Transverse colon (tissue), 4 donors: ENCODE data around the gene IGFBP6. TPM values are rescaled to one million over a fixed set of nuclear protein-coding genes. Genes with fewer than 3 reads are reported as not detected.
A peak's percentile ranks its signal among the peaks of the same experiment; 100 is the strongest.

Experiments
- DNase-seq: peaks from one replicate; pipeline ENCODE4 v3.0.0-alpha.2; 2019
- H3K27ac ChIP-seq, 4 donors: fragments of 200-600 bp; sonication (generic); 2 replicates each; pipeline ENCODE4 v1.5.1; 2016 to 2018; ENCODE audit warnings: inconsistent platforms in 4 of 4
- H3K27me3 ChIP-seq: fragments of 200-600 bp; sonication (generic); 2 replicates; pipeline ENCODE4 v1.5.1; 2017; ENCODE audit warnings: inconsistent platforms
- H3K36me3 ChIP-seq, 4 donors: fragments of 200-600 bp; sonication (generic); 2 replicates each; pipeline ENCODE4 v1.5.1; 2017 to 2019; ENCODE audit warnings: inconsistent platforms in 4 of 4
- H3K4me1 ChIP-seq, 4 donors: fragments of 200-600 bp; sonication (generic); 2 replicates each; pipeline ENCODE4 v1.5.1; 2017 to 2020; ENCODE audit warnings: inconsistent platforms in 4 of 4
- H3K4me3 ChIP-seq, 4 donors: fragments of 200-600 bp; sonication (generic); 1 replicate in 1 of 4; 2 replicates in 3 of 4; pipeline versions ENCODE4 v1.5.1 to v1.6.1; 2017 to 2019; ENCODE audit warnings: inconsistent platforms in 4 of 4
- H3K9me3 ChIP-seq, 2 donors: fragments of 200-600 bp; sonication (generic); 2 replicates each; pipeline ENCODE4 v1.5.1; 2017 to 2019; ENCODE audit warnings: inconsistent platforms in 2 of 2
- EP300 ChIP-seq: sonication (generic); formaldehyde crosslinking; IDR thresholded peaks from one replicate; pipeline ENCODE4 v1.6.1; 2017; ENCODE audit warnings: antibody characterized with exemption, low read depth
- POLR2A ChIP-seq: fragments of 450-650 bp; IDR thresholded peaks from one replicate; pipeline ENCODE4 v1.6.1; 2016; ENCODE audit warnings: antibody characterized with exemption, mild to moderate bottlenecking, moderate library complexity
- POLR2AphosphoS5 ChIP-seq, 3 donors: sonication (generic); formaldehyde crosslinking; IDR thresholded peaks; one replicate each; pipeline ENCODE4 v1.6.1; 2016; ENCODE audit warnings: antibody characterized with exemption in 3 of 3
- WGBS, 2 donors: methylation state at CpG; one replicate each; pipeline ENCODE4 v1.1.5; 2018; ENCODE audit warnings: low coverage in 1 of 2; 5-methylcytosine and 5-hydroxymethylcytosine counted together
- in situ Hi-C, 4 donors: fragments of 200-750 bp; cut with MboI; loops; one replicate each; pipeline versions ENCODE4 v1.15.0 to v1.15.1; 2017; ENCODE audit warnings: low sequenced_read_pairs in 3 of 4, low pct_ligation_motif_present in 1 of 4, low pct_unique_long_range_greater_than_20kb in 1 of 4
- intact Hi-C: fragments of 100-400 bp; cut with DNase I; formaldehyde crosslinking; loops from one replicate; pipeline ENCODE4 v1.15.1; 2023; ENCODE audit warnings: low total_unique reads
- total RNA-seq, 4 donors: library from RNA; depleted of rRNA; stranded (reverse); fragments of >200 nt; gene quantifications; one replicate each; pipeline ENCODE4 v1.1.0, GENCODE V29; 2016
- TF ChIP-seq, protein P1 (sequence below), 5 experiments: fragments of 200-600 bp in 3 of 5; fragments of 450-650 bp in 2 of 5; sonication (generic) in 3 of 5; IDR thresholded peaks; 1 replicate in 2 of 5; 2 replicates in 3 of 5; pipeline ENCODE4 v1.5.1; 2016 to 2017; ENCODE audit warnings: antibody characterized with exemption in 5 of 5, inconsistent platforms in 3 of 5, mild to moderate bottlenecking in 2 of 5, moderate library complexity in 1 of 5

The IGFBP6 gene
- total RNA-seq, 4 donors from 2014 or later = 38.5 to 106 (median 94.5) TPM

DNA sequence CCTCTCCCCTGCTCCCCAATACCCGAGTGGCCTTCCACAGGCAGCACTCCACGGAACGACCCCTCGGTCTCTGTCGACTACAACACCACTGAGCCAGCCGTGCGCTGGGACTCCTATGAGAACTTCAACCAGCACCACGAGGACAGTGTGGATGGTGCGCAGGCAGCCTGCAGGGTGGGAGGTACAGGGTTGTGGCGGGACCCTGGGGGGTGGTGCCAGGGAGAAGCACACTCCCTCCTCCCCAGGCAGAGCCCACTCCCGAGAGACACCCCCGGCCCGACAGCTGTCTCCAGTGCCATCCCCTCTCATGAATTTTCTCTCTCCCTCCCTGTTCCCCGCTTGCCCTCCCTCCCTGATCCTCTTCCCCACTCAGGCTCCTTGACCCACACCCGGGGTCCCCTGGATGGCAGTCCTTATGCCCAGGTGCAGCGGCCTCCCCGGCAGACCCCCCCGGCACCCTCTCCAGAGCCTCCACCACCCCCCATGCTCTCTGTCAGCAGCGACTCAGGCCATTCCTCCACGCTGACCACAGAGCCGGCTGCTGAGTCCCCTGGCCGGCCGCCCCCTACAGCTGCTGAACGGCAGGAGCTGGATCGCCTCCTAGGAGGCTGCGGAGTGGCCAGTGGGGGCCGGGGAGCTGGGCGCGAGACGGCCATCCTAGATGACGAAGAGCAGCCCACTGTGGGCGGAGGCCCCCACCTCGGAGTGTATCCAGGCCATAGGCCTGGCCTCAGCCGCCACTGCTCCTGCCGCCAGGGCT lies 38.6 kb upstream of the IGFBP6 start:
- intact Hi-C loops (no loop called here), in situ Hi-C loops (loop anchor here in 2 of 4 donors (25.0 kb wide), 2 partner anchors 128 to 228 kb away; partner anchors contain the start of genes CSAD (in 1 of the 2), MYG1 (in 1 of the 2), PFDN5 (in 1 of the 2) and ZNF740 (in 1 of the 2))
- no peak for DNase-seq
- no peaks in the 10 kb centered on the region for H3K27me3 ChIP-seq
- H3K4me3 ChIP-seq = no peak overlapping the region
- H3K27ac ChIP-seq = no peak overlapping the region
- H3K36me3 ChIP-seq = no peaks in the 10 kb centered on the region
- H3K9me3 ChIP-seq = no peaks in the 10 kb centered on the region
- 83% methylated on average over 35 of the region's 35 CpGs; no CpG with 5 or more reads in 1 of the 2 donors for WGBS, 2 donors
- peaks cover 10 to 38% (median 19%) of the 10 kb centered on the region in 4 donors for H3K4me1 ChIP-seq
- no peak for TF ChIP-seq POLR2AphosphoS5 (IDR thresholded peaks at IDR 0.05)
- TF ChIP-seq, protein P1, sequence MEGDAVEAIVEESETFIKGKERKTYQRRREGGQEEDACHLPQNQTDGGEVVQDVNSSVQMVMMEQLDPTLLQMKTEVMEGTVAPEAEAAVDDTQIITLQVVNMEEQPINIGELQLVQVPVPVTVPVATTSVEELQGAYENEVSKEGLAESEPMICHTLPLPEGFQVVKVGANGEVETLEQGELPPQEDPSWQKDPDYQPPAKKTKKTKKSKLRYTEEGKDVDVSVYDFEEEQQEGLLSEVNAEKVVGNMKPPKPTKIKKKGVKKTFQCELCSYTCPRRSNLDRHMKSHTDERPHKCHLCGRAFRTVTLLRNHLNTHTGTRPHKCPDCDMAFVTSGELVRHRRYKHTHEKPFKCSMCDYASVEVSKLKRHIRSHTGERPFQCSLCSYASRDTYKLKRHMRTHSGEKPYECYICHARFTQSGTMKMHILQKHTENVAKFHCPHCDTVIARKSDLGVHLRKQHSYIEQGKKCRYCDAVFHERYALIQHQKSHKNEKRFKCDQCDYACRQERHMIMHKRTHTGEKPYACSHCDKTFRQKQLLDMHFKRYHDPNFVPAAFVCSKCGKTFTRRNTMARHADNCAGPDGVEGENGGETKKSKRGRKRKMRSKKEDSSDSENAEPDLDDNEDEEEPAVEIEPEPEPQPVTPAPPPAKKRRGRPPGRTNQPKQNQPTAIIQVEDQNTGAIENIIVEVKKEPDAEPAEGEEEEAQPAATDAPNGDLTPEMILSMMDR (IDR thresholded peaks at IDR 0.05) = no peak
- TF ChIP-seq EP300 = no peak
- TF ChIP-seq POLR2A = no peak

DNA sequence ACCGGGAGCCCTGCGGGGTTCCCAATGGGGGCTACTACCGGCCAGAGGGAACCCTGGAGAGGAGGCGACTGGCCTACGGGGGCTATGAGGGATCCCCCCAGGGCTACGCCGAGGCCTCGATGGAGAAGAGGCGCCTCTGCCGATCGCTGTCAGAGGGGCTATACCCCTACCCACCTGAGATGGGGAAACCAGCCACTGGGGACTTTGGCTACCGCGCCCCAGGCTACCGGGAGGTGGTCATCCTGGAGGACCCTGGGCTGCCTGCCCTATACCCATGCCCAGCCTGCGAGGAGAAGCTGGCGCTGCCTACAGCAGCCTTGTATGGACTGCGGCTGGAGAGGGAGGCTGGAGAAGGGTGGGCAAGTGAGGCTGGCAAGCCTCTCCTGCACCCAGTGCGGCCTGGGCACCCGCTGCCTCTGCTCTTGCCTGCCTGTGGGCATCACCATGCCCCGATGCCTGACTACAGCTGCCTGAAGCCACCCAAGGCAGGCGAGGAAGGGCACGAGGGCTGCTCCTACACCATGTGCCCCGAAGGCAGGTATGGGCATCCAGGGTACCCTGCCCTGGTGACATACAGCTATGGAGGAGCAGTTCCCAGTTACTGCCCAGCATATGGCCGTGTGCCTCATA lies 37.9 kb upstream of the IGFBP6 start:
- in situ Hi-C loops (loop anchor here in 3 of 4 donors (10.0 to 25.0 kb wide), 3 partner anchors 125 to 228 kb away; partner anchors contain the start of genes CSAD (in 2 of the 3), ZNF740 (in 2 of the 3), MYG1 (in 1 of the 3) and PFDN5 (in 1 of the 3)), intact Hi-C loops (loop anchor here (10.0 kb wide), 2 partner anchors 135 to 225 kb away; no protein-coding TSS in a partner anchor)
- H3K4me3 ChIP-seq = no peak overlapping the region
- no peak for DNase-seq
- no peak overlapping the region for H3K27ac ChIP-seq
- no peak for TF ChIP-seq EP300
- TF ChIP-seq, protein P1 (IDR thresholded peaks at IDR 0.05) = no peak
- TF ChIP-seq POLR2AphosphoS5 (IDR thresholded peaks at IDR 0.05) = no peak
- TF ChIP-seq POLR2A = no peak
- no peaks in the 10 kb centered on the region for H3K9me3 ChIP-seq
- WGBS, 2 donors = 88 to 100% methylated on average over 6 to 14 of the region's 24 CpGs
- peaks cover 10 to 33% (median 16%) of the 10 kb centered on the region in 4 donors for H3K4me1 ChIP-seq
- H3K36me3 ChIP-seq = no peaks in the 10 kb centered on the region
- H3K27me3 ChIP-seq = no peaks in the 10 kb centered on the region

DNA sequence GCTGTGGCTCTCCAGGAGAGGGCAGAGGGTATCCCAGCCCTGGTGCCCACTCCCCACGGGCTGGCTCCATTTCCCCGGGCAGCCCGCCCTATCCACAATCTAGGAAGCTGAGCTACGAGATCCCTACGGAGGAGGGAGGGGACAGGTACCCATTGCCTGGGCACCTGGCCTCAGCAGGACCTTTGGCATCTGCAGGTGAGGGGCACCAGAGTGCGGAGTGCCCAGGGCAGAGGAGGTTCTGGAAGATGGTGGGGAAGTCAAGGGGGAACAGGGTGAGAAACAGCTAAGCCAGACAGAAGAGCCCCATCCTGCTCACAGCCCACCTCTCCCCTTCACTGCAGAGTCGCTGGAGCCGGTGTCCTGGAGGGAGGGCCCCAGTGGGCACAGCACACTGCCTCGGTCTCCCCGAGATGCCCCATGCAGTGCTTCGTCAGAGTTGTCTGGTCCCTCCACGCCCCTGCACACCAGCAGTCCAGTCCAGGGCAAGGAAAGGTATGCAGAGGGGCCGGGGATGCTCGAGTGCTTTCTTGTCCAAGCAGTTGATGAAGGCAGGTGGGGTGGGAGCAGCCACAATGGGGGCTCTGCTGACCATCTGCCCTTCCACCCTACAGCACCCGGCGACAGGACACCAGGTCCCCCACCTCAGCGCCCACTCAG lies 37.3 kb upstream of the IGFBP6 start:
- 76% methylated on average over 13 of the region's 17 CpGs; no CpG with 5 or more reads in 1 of the 2 donors for WGBS, 2 donors
- H3K36me3 ChIP-seq = peaks cover 0 to 3% (median 0%) of the 10 kb centered on the region in 4 donors
- H3K27me3 ChIP-seq = no peaks in the 10 kb centered on the region
- peaks cover 7 to 27% (median 16%) of the 10 kb centered on the region in 4 donors for H3K4me1 ChIP-seq
- DNase-seq = no peak
- H3K4me3 ChIP-seq = no peak overlapping the region
- TF ChIP-seq POLR2A (no peak), POLR2AphosphoS5 (IDR thresholded peaks at IDR 0.05) (peak in 1 of 3 donors; percentile 1)
- TF ChIP-seq, protein P1 (IDR thresholded peaks at IDR 0.05) = no peak
- intact Hi-C loops = loop anchor here (10.0 kb wide), 2 partner anchors 135 to 225 kb away; no protein-coding TSS in a partner anchor
- H3K27ac ChIP-seq = peak overlapping the region in 1 of 4 donors; percentile 36
- in situ Hi-C loops = loop anchor here in 3 of 4 donors (10.0 to 25.0 kb wide), 3 partner anchors 125 to 227 kb away; partner anchors contain the start of genes CSAD (in 2 of the 3), ZNF740 (in 2 of the 3), MYG1 (in 1 of the 3) and PFDN5 (in 1 of the 3)
- no peaks in the 10 kb centered on the region for H3K9me3 ChIP-seq
